ENCODE results near the gene GPR78.

DNA sequence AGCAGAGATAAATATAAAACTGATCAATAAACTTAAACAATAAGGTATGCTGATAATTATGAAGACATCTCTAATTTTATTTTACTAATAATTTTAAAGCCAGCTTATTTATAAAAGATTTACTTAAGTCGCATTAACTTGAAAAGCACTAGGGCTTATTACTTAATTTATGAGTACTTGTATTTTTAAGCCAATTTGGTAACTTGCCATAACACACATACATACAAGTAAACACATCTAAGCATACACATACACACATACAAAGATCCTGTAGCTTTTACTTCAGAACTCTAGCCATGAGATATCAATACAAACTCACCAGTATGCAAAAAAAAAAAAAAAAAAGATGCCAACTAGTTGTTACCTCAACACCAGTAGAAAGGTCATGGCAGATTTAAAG lies 10.0 kb upstream of the GPR78 start:
- TF ChIP-seq POLR2A (IDR thresholded peaks at IDR 0.05; ENCODE audit: low read length) (no peak), GATA1 (IDR thresholded peaks at IDR 0.05; ENCODE audit: low read depth, low read length) (no peak)
